GM19240 (cell line): ENCODE results near the gene KIAA0825.

Source experiments
- DNase-seq: peaks from one replicate; pipeline ENCODE4 v3.0.0; 2011; ENCODE audit warnings: low spot score; ENCODE audit not compliant: insufficient read length

Gene KIAA0825

GRCh38 chr5:94505327-94506068 lies 112.9 kb downstream of the KIAA0825 start:
- DNase-seq, result no peak

GRCh38 chr5:94503677-94504076 lies 114.7 kb downstream of the KIAA0825 start:
- DNase-seq, result no peak

GRCh38 chr5:94501365-94501764 lies 117.0 kb downstream of the KIAA0825 start:
- DNase-seq, result no peak

GRCh38 chr5:94499806-94500205 lies 118.6 kb downstream of the KIAA0825 start:
- DNase-seq, result no peak

GRCh38 chr5:94498199-94498598 lies 120.2 kb downstream of the KIAA0825 start:
- no peak for DNase-seq

- DNase-seq, result no peak
Observed at GRCh38 chr5:94485067-94485466, 133.3 kb downstream of the KIAA0825 start.

GRCh38 chr5:94481059-94481458 lies 137.3 kb downstream of the KIAA0825 start:
- no peak for DNase-seq

GRCh38 chr5:94480486-94480885 lies 137.9 kb downstream of the KIAA0825 start:
- DNase-seq, result no peak

- DNase-seq, result no peak
Observed at GRCh38 chr5:94473936-94474335, 144.5 kb downstream of the KIAA0825 start.

- no peak for DNase-seq
Observed at GRCh38 chr5:94471521-94471920, 146.9 kb downstream of the KIAA0825 start.

- DNase-seq, result no peak
Observed at GRCh38 chr5:94470802-94471201, 147.6 kb downstream of the KIAA0825 start.

- no peak for DNase-seq
Observed at GRCh38 chr5:94469894-94470329, 148.5 kb downstream of the KIAA0825 start.

GRCh38 chr5:94467954-94468930 lies 150.2 kb downstream of the KIAA0825 start:
- DNase-seq, result no peak

- DNase-seq, result no peak
Observed at GRCh38 chr5:94467346-94467953, 151.0 kb downstream of the KIAA0825 start.

GRCh38 chr5:94463739-94464138 lies 154.7 kb downstream of the KIAA0825 start:
- DNase-seq, result no peak

GRCh38 chr5:94461131-94461530 lies 157.3 kb downstream of the KIAA0825 start:
- DNase-seq, result no peak

- no peak for DNase-seq
Observed at GRCh38 chr5:94459915-94460314, 158.5 kb downstream of the KIAA0825 start.

GRCh38 chr5:94457788-94458187 lies 160.6 kb downstream of the KIAA0825 start:
- no peak for DNase-seq

- no peak for DNase-seq
Observed at GRCh38 chr5:94445726-94446125, 172.7 kb downstream of the KIAA0825 start.

GRCh38 chr5:94442991-94443390 lies 175.4 kb downstream of the KIAA0825 start:
- no peak for DNase-seq

- DNase-seq, result no peak
Observed at GRCh38 chr5:94442076-94442475, 176.3 kb downstream of the KIAA0825 start.

GRCh38 chr5:94440015-94440414 lies 178.4 kb downstream of the KIAA0825 start:
- DNase-seq, result no peak
